Prostate gland (tissue), 2 donors: Measurements from ENCODE around the gene PURA.

Source experiments
- CTCF ChIP-seq, 4 experiments: fragments of 200-600 bp in 2 of 4; fragments of 450-650 bp in 2 of 4; sonication (generic) in 2 of 4; IDR thresholded peaks; 1 replicate in 3 of 4; 2 replicates in 1 of 4; pipeline ENCODE4 v1.5.1; 2016 to 2019; ENCODE audit warnings: antibody characterized with exemption in 4 of 4, mild to moderate bottlenecking in 2 of 4, moderate library complexity in 2 of 4
- POLR2A ChIP-seq: fragments of 450-650 bp; IDR thresholded peaks from one replicate; pipeline ENCODE4 v1.6.1; 2016; ENCODE audit warnings: antibody characterized with exemption, mild to moderate bottlenecking

GRCh38 chr5:140106101-140106500, 7.8 kb upstream of the PURA start:
- TF ChIP-seq POLR2A (no peak), CTCF (IDR thresholded peaks at IDR 0.05) (no peak)
